K562 (cell line): ENCODE data around the gene MYMX. TPM values are rescaled to one million over a fixed set of nuclear protein-coding genes. Genes with fewer than 3 reads are reported as not detected.
A peak's percentile ranks its signal among the peaks of the same experiment; 100 is the strongest.
"Not testable (repeated sequence)": the region's sequence is repeated elsewhere in the genome, so short reads cannot be mapped to it uniquely, and the experiment has no call there.

ENCODE experiments used
- ATAC-seq: fragments of 200-7000 bp; cut with Tn5 transposase; 3 replicates; pipeline ENCODE4 v1.9.1; 2020; ENCODE audit warnings: moderate library complexity
- BruUV-seq: library from RNA; stranded (reverse); fragments of 400-500 nt; replicated peaks from 2 replicates; lab custom pipeline; 2021; lab: Mats Ljungman, UMichigan
- CTCF ChIA-PET: fragments of 300-600 bp; formaldehyde crosslinking; extraction: SDS; loops from one replicate; lab custom pipeline; 2021; ENCODE audit warnings: low intra/inter-chr PET ratio; lab: Yijun Ruan, JAX
- POLR2A ChIA-PET: fragments of 300-600, 350-650 bp; sonication (Branson Sonifier 250); formaldehyde crosslinking; extraction: SDS; loops from one replicate; lab custom pipeline; 2021; ENCODE audit warnings: antibody characterized with exemption, inconsistent platforms; lab: Yijun Ruan, JAX
- DNase-seq, 4 experiments: peaks; one replicate each; pipeline versions ENCODE4 v3.0.0 to v3.0.0-alpha.2; 2011 to 2018; ENCODE audit warnings: low spot score in 3 of 4, mixed read lengths in 3 of 4; ENCODE audit errors: extremely low read depth in 1 of 4
- FAIRE-seq: peaks from 2 replicates; lab custom pipeline; 2011; peaks lifted over from hg19 to GRCh38; lab: Jason Lieb, UNC
- H2AFZ ChIP-seq: 2 replicates; pipeline ENCODE4 v1.6.0; 2011; ENCODE audit warnings: low read depth, low read length, control low read depth, inconsistent platforms
- H3K27ac ChIP-seq: fragments of 200-600 bp; 3 replicates; pipeline ENCODE4 v1.8.0; 2011; ENCODE audit warnings: low read depth, mild to moderate bottlenecking, control low read depth, inconsistent platforms, low read length, moderate library complexity, mixed read lengths; ENCODE audit errors: extremely low read depth
- H3K27me3 ChIP-seq, 2 experiments: fragments of 300-600 bp in 1 of 2; 2 replicates in 1 of 2; 3 replicates in 1 of 2; pipeline versions ENCODE4 v1.6.0 to v1.8.0; 2011; ENCODE audit warnings: inconsistent platforms in 2 of 2, low read length in 2 of 2, mild to moderate bottlenecking in 1 of 2, mixed read lengths in 1 of 2, moderate library complexity in 1 of 2; ENCODE audit not compliant: control insufficient read depth in 2 of 2, insufficient read depth in 2 of 2
- H3K36me3 ChIP-seq: fragments of 300-600 bp; 3 replicates; pipeline ENCODE4 v1.8.0; 2011; ENCODE audit warnings: mild to moderate bottlenecking, low read length, inconsistent platforms; ENCODE audit not compliant: control insufficient read depth, insufficient read depth
- H3K4me1 ChIP-seq, 2 experiments: fragments of 200-600 bp in 1 of 2; replicated peaks in 1 of 2; 2 replicates in 1 of 2; 3 replicates in 1 of 2; pipeline versions ENCODE4 v1.5.1 to v1.8.0; 2011; ENCODE audit warnings: inconsistent platforms in 2 of 2, low read length in 2 of 2, mild to moderate bottlenecking in 1 of 2, mixed read lengths in 1 of 2, moderate library complexity in 1 of 2; ENCODE audit not compliant: control insufficient read depth in 2 of 2, insufficient read depth in 2 of 2
- H3K4me2 ChIP-seq: 2 replicates; pipeline ENCODE4 v1.6.1; 2011; ENCODE audit warnings: low read length, control low read depth, inconsistent platforms, mixed read lengths; ENCODE audit not compliant: insufficient read depth
- H3K4me3 ChIP-seq: fragments of 200-600 bp; sonication (generic), shearing (Covaris generic); 2 replicates; pipeline ENCODE4 v1.5.1; 2016; ENCODE audit warnings: control low read depth, inconsistent platforms
- H3K79me2 ChIP-seq: fragments of 200-600 bp; 3 replicates; pipeline ENCODE4 v1.8.0; 2011; ENCODE audit warnings: low read length, inconsistent platforms; ENCODE audit not compliant: control insufficient read depth, insufficient read depth
- H3K9ac ChIP-seq, 2 experiments: 2 replicates each; pipeline versions ENCODE4 v1.6.0 to v1.6.1; 2011; ENCODE audit warnings: low read depth in 2 of 2, low read length in 2 of 2, control low read depth in 1 of 2, inconsistent platforms in 1 of 2, mild to moderate bottlenecking in 1 of 2, mixed read lengths in 1 of 2; ENCODE audit not compliant: insufficient read depth in 1 of 2
- H3K9me1 ChIP-seq: one replicate; pipeline ENCODE4 v1.6.0; 2011; ENCODE audit warnings: inconsistent platforms, mild to moderate bottlenecking, low read length, moderate library complexity; ENCODE audit not compliant: control insufficient read depth, insufficient read depth
- H3K9me3 ChIP-seq: replicated peaks from 2 replicates; pipeline ENCODE4 v1.5.1; 2011; ENCODE audit warnings: low read depth, low read length, inconsistent platforms; ENCODE audit not compliant: control insufficient read depth, insufficient read depth
- H4K20me1 ChIP-seq: replicated peaks from 2 replicates; pipeline ENCODE4 v1.6.1; 2011; ENCODE audit warnings: low read length, inconsistent platforms, mixed read lengths; ENCODE audit not compliant: control insufficient read depth, insufficient read depth
- EGR1 ChIP-seq: fragments of 450-650 bp; conservative IDR thresholded peaks from 2 replicates; pipeline ENCODE4 v1.6.1; 2017; ENCODE audit warnings: mild to moderate bottlenecking
- TCFL5 ChIP-seq: fragments of 250-450 bp; sonication (Bioruptor Pico); conservative IDR thresholded peaks from 2 replicates; pipeline ENCODE4 v1.6.1; 2021; ENCODE audit warnings: mild to moderate bottlenecking, moderate library complexity, matching md5 sums
- WGBS: fragments of 100-300 bp; shearing (Covaris generic); methylation state at CpG from one replicate; pipeline ENCODE4 v1.1.6; 2016; ENCODE audit warnings: low coverage, mixed read lengths; ENCODE audit not compliant: insufficient coverage; ENCODE audit errors: missing lambda C conversion rate; 5-methylcytosine and 5-hydroxymethylcytosine counted together
- in situ Hi-C: fragments of 300-500 bp; cut with MboI; formaldehyde crosslinking; loops from 4 replicates; pipeline ENCODE4 v1.15.0; 2018; ENCODE audit warnings: inconsistent platforms, mixed read lengths
- intact Hi-C: fragments of 100-400 bp; cut with micrococcal nuclease; formaldehyde crosslinking; loops from 2 replicates; pipeline ENCODE4 v1.14.2; 2022
- polyA plus RNA-seq, 8 experiments: library from polyadenylated mRNA; depleted of rRNA in 4 of 8; stranded (reverse) in 5 of 8; unstranded in 3 of 8; fragments of >200 nt; fragmentation: Nextera tagmentation in 2 of 8; fragmentation: Illumina TruSeq in 1 of 8; extraction: Ambion mirVana in 2 of 8; extraction: Trizol in 1 of 8; gene quantifications; 2 replicates each; pipeline versions ENCODE4 v1.2.1 to v1.2.3, GENCODE V29; 2011 to 2014; ENCODE audit warnings: inconsistent platforms in 1 of 8, missing spikeins in 1 of 8
- total RNA-seq, 7 experiments: library from RNA; depleted of rRNA in 6 of 7; stranded (reverse); fragments of >200 nt in 6 of 7; fragmentation: Illumina TruSeq in 2 of 7; extraction: Trizol in 2 of 7; gene quantifications; 2 replicates each; pipeline versions ENCODE4 v1.2.1 to v1.2.3, GENCODE V29; 2011 to 2021; ENCODE audit warnings: low replicate concordance in 1 of 7

MYMX gene
- total and polyA plus RNA-seq, 9 of the 15 experiments (the other 6 are each of a cell fraction or from before 2014, with no cell fraction given), result 0.12 TPM; not detected in 8

DNA sequence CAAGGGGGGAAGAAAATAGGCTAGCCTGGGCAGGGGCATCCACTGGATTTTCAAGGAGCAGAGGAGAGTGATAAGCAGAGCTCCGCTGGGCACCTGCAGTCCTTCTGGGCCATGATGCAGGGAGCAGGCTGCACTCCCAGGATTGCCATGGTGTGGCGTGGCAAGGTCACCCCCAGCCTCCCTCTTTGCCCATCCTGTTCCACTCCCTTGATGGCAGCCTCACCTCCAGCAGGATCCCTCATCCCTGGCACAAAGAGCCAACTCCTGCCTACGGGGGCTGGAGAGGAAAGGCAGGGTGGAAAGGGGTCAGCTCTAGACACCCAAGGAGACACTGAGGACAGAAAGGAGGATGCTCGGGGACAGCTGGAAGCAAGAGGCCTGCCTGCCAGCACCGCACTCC is 22.4 kb upstream of the MYMX start:
- no peaks in the 10 kb centered on the region for H3K79me2 ChIP-seq
- H3K36me3 ChIP-seq, result no peaks in the 10 kb centered on the region
- no peaks in the 10 kb centered on the region for H3K9me1 ChIP-seq
- H2AFZ ChIP-seq, result no peak overlapping the region
- ATAC-seq (no peak), DNase-seq (no peak), FAIRE-seq (no peak)
- H3K4me1 ChIP-seq, result peaks cover 8 to 11% of the 10 kb centered on the region in 2 experiments; a peak in 4 of 5 replicates
- no peak overlapping the region for H3K4me3 ChIP-seq
- no peaks in the 10 kb centered on the region for H3K27me3 ChIP-seq
- no peaks in the 10 kb centered on the region for H3K9me3 ChIP-seq
- no peak overlapping the region for H3K27ac ChIP-seq
- CTCF ChIA-PET, result no interaction called here
- no peak for TF ChIP-seq TCFL5 (CRISPR knock-in tag)
- WGBS, result 51% methylated on average over 4 of the region's 5 CpGs
- BruUV-seq, result no TSS peak
- POLR2A ChIA-PET, result interaction anchor here (1.3 to 4.5 kb wide), 2 partner anchors 15 to 52 kb away, joined by 7 to 32 read pairs; partner anchors contain the start of gene HSP90AB1
- H3K9ac ChIP-seq, result 0 out of 4 replicates have a peak overlapping the region, but pooled peaks of 1 of the 2 experiments have one; percentile 56
- in situ Hi-C loops (no loop called here), intact Hi-C loops (no loop called here)
- no peak overlapping the region for H3K4me2 ChIP-seq
- no peaks in the 10 kb centered on the region for H4K20me1 ChIP-seq

- CTCF ChIA-PET, result interaction anchor here (0.7 kb wide), 1 partner anchor 23 kb away, joined by 3 read pairs; no protein-coding TSS in a partner anchor
- POLR2A ChIA-PET, result interaction anchor here (0.5 to 1.4 kb wide), 4 partner anchors 11 to 51 kb away, joined by 3 to 4 read pairs (median 3); partner anchors contain the start of gene CAPN11
- H3K9me3 ChIP-seq, H3K9ac ChIP-seq, intact Hi-C loops, H3K4me3 ChIP-seq, in situ Hi-C loops, H3K9me1 ChIP-seq, H3K27me3 ChIP-seq, H2AFZ ChIP-seq, H3K27ac ChIP-seq, H3K4me2 ChIP-seq, H3K79me2 ChIP-seq, FAIRE-seq, H3K36me3 ChIP-seq, BruUV-seq, H4K20me1 ChIP-seq, DNase-seq, ATAC-seq: not testable (repeated sequence)
- 72% methylated on average over 11 of the region's 11 CpGs for WGBS
- 0 out of 2 replicates have a peak, but pooled peaks have one; percentile 28 for TF ChIP-seq EGR1
- peaks cover 15 to 20% of the 10 kb centered on the region in 2 experiments for H3K4me1 ChIP-seq
Measured at GRCh38 chr6:44196351-44196750, 20.4 kb upstream of the MYMX start.
